Breast epithelium (tissue), 4 donors: ENCODE measurements around the gene PCYT2. TPM values are rescaled to one million over a fixed set of nuclear protein-coding genes. Genes with fewer than 3 reads are reported as not detected.

Source experiments
- DNase-seq, 2 donors: peaks; one replicate each; pipeline ENCODE4 v3.0.0-alpha.2; 2019; ENCODE audit warnings: low spot score in 2 of 2
- H3K27ac ChIP-seq, 2 donors: fragments of 200-600 bp; sonication (generic) in 1 of 2; one replicate each; pipeline ENCODE4 v1.5.1; 2016 to 2019; ENCODE audit warnings: mild to moderate bottlenecking in 1 of 2
- H3K27me3 ChIP-seq, 2 donors: fragments of 200-600 bp; sonication (generic) in 1 of 2; one replicate each; pipeline versions ENCODE4 v1.5.1 to v1.6.0; 2017 to 2019; ENCODE audit warnings: control low read depth in 1 of 2, mild to moderate bottlenecking in 1 of 2
- H3K36me3 ChIP-seq: fragments of 200-600 bp; one replicate; pipeline ENCODE4 v1.5.1; 2019
- H3K4me1 ChIP-seq, 2 donors: fragments of 200-600 bp; sonication (generic); one replicate each; pipeline ENCODE4 v1.5.1; 2016 to 2019; ENCODE audit warnings: control low read depth in 1 of 2
- H3K4me3 ChIP-seq, 3 donors: fragments of 200-600 bp; sonication (generic); 1 replicate in 2 of 3; 2 replicates in 1 of 3; pipeline ENCODE4 v1.5.1; 2016 to 2019; ENCODE audit warnings: mild to moderate bottlenecking in 3 of 3, moderate library complexity in 2 of 3
- H3K9me3 ChIP-seq, 2 donors: fragments of 200-600 bp; sonication (generic) in 1 of 2; one replicate each; pipeline ENCODE4 v1.5.1; 2016 to 2019; ENCODE audit warnings: control low read depth in 1 of 2
- CTCF ChIP-seq, 3 donors: fragments of 450-650 bp; IDR thresholded peaks; one replicate each; pipeline ENCODE4 v1.5.1; 2016 to 2017; ENCODE audit warnings: antibody characterized with exemption in 3 of 3, mild to moderate bottlenecking in 3 of 3, moderate library complexity in 3 of 3
- POLR2A ChIP-seq: fragments of 450-650 bp; IDR thresholded peaks from one replicate; pipeline ENCODE4 v1.6.1; 2016; ENCODE audit warnings: antibody characterized with exemption, mild to moderate bottlenecking, moderate library complexity
- POLR2AphosphoS5 ChIP-seq, 3 donors: sonication (generic); formaldehyde crosslinking; IDR thresholded peaks; one replicate each; pipeline ENCODE4 v1.6.1; 2017; ENCODE audit warnings: antibody characterized with exemption in 3 of 3
- intact Hi-C: fragments of 100-400 bp; cut with DNase I; formaldehyde crosslinking; loops from one replicate; pipeline ENCODE4 v1.15.1; 2023; ENCODE audit warnings: low total_unique reads
- total RNA-seq, 3 donors: library from RNA; depleted of rRNA; stranded (reverse); fragments of >200 nt; gene quantifications; one replicate each; pipeline ENCODE4 v1.1.0, GENCODE V29; 2016

PCYT2 gene
- total RNA-seq, 3 donors from 2014 or later = 22.9 to 69.4 (median 35.9) TPM

GRCh38 chr17:81870131-81870980 lies 40.8 kb downstream of the PCYT2 start:
- H3K27ac ChIP-seq = peak overlapping the region; percentile 97
- peak overlapping the region; percentile 75 to 97 (median 79) for H3K4me3 ChIP-seq
- H3K4me1 ChIP-seq = peaks cover 0 to 24% of the 10 kb centered on the region in 2 donors
- no peak for DNase-seq
- intact Hi-C loops = no loop called here
- TF ChIP-seq CTCF (IDR thresholded peaks at IDR 0.05) (no peak), POLR2AphosphoS5 (IDR thresholded peaks at IDR 0.05) (peak in 2 of 3 donors; percentile 14 to 24), POLR2A (no peak)
- no peaks in the 10 kb centered on the region for H3K27me3 ChIP-seq
- H3K9me3 ChIP-seq = no peaks in the 10 kb centered on the region
- H3K36me3 ChIP-seq = no peaks in the 10 kb centered on the region

- TF ChIP-seq POLR2A (no peak), CTCF (IDR thresholded peaks at IDR 0.05) (peak; percentile 73 to 93 (median 74)), POLR2AphosphoS5 (IDR thresholded peaks at IDR 0.05) (no peak)
- H3K27me3 ChIP-seq = no peaks in the 10 kb centered on the region
- no peaks in the 10 kb centered on the region for H3K36me3 ChIP-seq
- no peaks in the 10 kb centered on the region for H3K9me3 ChIP-seq
- H3K27ac ChIP-seq = peak overlapping the region; percentile 97
- intact Hi-C loops = no loop called here
- H3K4me1 ChIP-seq = peaks cover 0 to 24% of the 10 kb centered on the region in 2 donors
- peak overlapping the region; percentile 75 to 97 (median 79) for H3K4me3 ChIP-seq
- DNase-seq = no peak
These were observed 41.7 kb downstream of the PCYT2 start for GRCh38 chr17:81869221-81870130.

GRCh38 chr17:81868674-81869220 lies 42.5 kb downstream of the PCYT2 start:
- intact Hi-C loops = no loop called here
- Histone ChIP-seq H3K4me3 (peak overlapping the region in 1 of 3 donors; percentile 79), H3K27ac (peak overlapping the region; percentile 97), H3K36me3 (no peaks in the 10 kb centered on the region), H3K9me3 (no peaks in the 10 kb centered on the region), H3K27me3 (no peaks in the 10 kb centered on the region), H3K4me1 (peaks cover 0 to 24% of the 10 kb centered on the region in 2 donors)
- TF ChIP-seq CTCF (IDR thresholded peaks at IDR 0.05) (no peak), POLR2A (no peak), POLR2AphosphoS5 (IDR thresholded peaks at IDR 0.05) (no peak)
- no peak for DNase-seq

- TF ChIP-seq POLR2A (no peak), POLR2AphosphoS5 (IDR thresholded peaks at IDR 0.05) (no peak), CTCF (IDR thresholded peaks at IDR 0.05) (no peak)
- Histone ChIP-seq H3K27me3 (no peaks in the 10 kb centered on the region), H3K9me3 (no peaks in the 10 kb centered on the region), H3K36me3 (no peaks in the 10 kb centered on the region), H3K4me1 (peaks cover 0 to 21% of the 10 kb centered on the region in 2 donors), H3K4me3 (peak overlapping the region in 1 of 3 donors; percentile 79), H3K27ac (peak overlapping the region; percentile 97)
- intact Hi-C loops = no loop called here
- no peak for DNase-seq
These were observed 43.1 kb downstream of the PCYT2 start for GRCh38 chr17:81867991-81868673.
